ENCODE data around the gene PIM2.

DNA sequence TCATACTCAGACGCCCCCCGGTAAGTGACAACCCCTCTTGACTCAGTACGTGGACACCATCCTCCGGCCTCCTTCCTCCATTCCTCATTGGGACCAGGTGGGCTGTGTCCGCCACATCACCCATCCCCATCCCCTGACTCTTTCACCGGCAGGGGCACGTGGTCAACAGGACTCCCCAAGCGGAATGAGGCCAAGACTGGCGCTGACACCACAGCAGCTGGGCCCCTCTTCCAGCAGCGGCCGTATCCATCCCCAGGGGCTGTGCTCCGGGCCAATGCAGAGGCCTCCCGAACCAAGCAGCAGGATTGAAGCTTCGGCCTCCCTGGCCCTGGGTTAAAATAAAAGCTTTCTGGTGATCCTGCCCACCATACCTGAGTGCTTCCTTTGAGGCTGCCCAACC, 16.0 kb downstream of the PIM2 start:
- TF ChIP-seq, protein P1, sequence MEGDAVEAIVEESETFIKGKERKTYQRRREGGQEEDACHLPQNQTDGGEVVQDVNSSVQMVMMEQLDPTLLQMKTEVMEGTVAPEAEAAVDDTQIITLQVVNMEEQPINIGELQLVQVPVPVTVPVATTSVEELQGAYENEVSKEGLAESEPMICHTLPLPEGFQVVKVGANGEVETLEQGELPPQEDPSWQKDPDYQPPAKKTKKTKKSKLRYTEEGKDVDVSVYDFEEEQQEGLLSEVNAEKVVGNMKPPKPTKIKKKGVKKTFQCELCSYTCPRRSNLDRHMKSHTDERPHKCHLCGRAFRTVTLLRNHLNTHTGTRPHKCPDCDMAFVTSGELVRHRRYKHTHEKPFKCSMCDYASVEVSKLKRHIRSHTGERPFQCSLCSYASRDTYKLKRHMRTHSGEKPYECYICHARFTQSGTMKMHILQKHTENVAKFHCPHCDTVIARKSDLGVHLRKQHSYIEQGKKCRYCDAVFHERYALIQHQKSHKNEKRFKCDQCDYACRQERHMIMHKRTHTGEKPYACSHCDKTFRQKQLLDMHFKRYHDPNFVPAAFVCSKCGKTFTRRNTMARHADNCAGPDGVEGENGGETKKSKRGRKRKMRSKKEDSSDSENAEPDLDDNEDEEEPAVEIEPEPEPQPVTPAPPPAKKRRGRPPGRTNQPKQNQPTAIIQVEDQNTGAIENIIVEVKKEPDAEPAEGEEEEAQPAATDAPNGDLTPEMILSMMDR (conservative IDR thresholded peaks at IDR 0.05; ENCODE audit: low read depth, low read length): no peak
- no peak for TF ChIP-seq POLR2A (IDR thresholded peaks at IDR 0.05; ENCODE audit: low read depth, low read length)
- TF ChIP-seq, protein P2, sequence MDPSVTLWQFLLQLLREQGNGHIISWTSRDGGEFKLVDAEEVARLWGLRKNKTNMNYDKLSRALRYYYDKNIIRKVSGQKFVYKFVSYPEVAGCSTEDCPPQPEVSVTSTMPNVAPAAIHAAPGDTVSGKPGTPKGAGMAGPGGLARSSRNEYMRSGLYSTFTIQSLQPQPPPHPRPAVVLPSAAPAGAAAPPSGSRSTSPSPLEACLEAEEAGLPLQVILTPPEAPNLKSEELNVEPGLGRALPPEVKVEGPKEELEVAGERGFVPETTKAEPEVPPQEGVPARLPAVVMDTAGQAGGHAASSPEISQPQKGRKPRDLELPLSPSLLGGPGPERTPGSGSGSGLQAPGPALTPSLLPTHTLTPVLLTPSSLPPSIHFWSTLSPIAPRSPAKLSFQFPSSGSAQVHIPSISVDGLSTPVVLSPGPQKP (IDR thresholded peaks at IDR 0.05; ENCODE audit: borderline replicate concordance, low read depth, low read length): no peak
- TF ChIP-seq CHD1 (IDR thresholded peaks at IDR 0.05; ENCODE audit: low read depth, low read length): no peak
- no peak for TF ChIP-seq SMC3 (IDR thresholded peaks at IDR 0.05; ENCODE audit: low read depth, low read length)
- TF ChIP-seq MXI1 (IDR thresholded peaks at IDR 0.05; ENCODE audit: borderline replicate concordance, low read depth, low read length): no peak
